NCI-H345 (cell line): ENCODE results near the gene KLHL4.
"Not testable (repeated sequence)": the region's sequence is repeated elsewhere in the genome, so short reads cannot be mapped to it uniquely, and the experiment has no call there.

ENCODE experiments used
- DNase-seq: peaks from one replicate; lab custom pipeline; 2025; lab: John Stamatoyannopoulos, UW

KLHL4 gene

DNA sequence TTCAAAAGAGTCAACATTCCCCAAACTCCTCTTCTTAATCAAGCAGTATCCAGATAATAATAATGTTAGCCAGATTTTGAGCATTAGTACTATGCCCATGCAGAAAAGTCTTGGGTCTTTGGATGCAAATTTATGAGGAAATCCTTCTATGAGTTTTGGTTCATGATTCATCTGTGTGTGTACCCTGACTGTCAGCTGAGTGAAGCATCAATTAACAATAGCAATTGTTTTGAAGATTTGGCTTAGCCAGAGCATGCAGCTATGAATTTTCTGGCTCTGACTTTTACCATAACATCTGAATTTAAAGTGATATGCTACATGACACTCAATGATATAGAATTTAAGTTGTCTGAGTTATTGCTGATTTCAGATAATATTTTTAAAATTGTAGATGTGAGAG lies 145.8 kb downstream of the KLHL4 start:
- no peak for DNase-seq

GRCh38 chrX:87664381-87664780 lies 146.8 kb downstream of the KLHL4 start:
- no peak for DNase-seq

- DNase-seq: no peak
Measured at GRCh38 chrX:87679849-87680248, 162.2 kb downstream of the KLHL4 start.

GRCh38 chrX:87687703-87688102 lies 170.1 kb downstream of the KLHL4 start:
- DNase-seq: no peak

DNA sequence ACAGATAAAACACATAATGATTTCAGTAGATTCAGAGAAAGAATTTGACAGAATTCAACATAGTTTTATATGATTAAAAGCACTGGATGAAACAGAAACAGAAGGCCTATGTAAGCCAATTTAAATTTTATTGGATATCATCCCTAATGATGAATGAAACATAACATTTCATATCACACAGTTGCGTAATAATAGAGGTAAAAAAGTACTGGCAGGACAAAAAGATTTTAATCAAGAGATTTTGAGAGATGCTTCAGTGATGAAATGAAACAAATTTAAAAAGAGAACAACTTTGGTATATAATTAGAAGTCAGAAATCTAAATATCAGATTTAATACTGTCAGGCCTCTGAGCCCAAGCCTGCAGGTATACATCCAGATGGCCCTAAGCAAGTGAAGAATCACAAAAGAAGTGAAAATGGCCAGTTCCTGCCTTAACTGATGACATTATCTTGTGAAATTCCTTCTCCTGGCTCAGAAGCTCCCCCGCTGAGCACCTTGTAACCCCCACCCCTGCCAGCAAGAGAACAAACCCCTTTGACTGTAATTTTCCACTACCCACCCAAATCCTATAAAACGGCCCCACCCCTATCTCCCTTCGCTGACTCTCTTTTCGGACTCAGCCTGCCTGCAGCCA lies 170.6 kb downstream of the KLHL4 start:
- DNase-seq: not testable (repeated sequence)

DNA sequence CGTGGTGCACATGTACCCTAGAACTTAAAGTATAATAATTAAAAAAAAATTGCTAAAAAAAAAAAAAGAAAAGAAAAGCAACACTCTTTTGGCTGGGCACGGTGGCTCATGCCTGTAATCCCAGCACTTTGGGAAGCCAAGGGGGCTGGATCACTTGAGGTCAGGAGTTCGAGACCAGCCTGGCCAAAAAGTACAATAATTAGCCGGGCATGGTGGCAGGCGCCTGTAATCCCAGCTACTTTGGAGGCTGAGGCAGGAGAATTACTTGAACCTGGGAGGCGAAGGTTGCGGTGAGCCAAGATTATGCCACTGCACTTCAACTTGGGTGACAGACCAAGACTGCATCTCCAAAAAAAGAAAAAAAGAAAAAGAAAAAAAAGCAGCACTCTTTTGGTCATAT lies 171.6 kb downstream of the KLHL4 start:
- DNase-seq: not testable (repeated sequence)

GRCh38 chrX:87693204-87693603 lies 175.6 kb downstream of the KLHL4 start:
- no peak for DNase-seq

GRCh38 chrX:87697409-87697808 lies 179.8 kb downstream of the KLHL4 start:
- DNase-seq: no peak

DNA sequence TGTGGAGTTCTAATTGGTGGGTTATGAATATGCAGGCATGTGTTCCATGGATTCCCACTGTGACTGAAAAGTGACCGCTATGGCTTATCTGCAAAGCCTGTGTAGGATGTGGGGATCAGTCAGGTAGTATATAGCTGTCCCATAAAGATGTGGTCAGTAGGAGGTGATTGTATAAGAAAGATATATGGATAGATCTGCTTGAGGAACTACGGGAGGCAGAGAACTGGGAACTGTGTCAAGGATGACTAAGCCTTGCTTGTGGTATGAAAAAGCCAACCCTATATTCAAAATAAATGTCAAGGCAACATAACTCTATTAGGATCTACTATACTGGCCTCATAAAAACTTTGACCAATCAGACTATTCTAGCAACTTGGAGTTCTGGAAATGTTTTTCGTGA lies 185.2 kb downstream of the KLHL4 start:
- no peak for DNase-seq

DNA sequence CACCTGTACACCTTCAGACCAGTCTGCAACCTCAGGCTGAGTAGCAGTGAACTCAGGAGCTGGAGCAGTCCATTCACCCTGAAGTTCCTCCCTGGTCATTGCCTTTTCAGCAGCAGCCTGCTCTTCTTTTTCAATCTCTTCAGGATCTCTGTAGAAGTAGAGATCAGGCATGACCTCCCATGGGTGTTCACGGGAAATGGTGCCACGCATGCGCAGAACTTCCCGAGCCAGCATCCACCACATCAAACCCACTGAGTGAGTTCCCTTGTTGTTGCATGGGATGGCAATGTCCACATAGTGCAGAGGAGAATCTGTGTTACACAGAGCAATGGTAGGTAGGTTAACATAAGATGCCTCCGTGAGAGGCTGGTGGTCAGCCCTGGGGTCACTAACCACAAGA lies 185.9 kb downstream of the KLHL4 start:
- not testable (repeated sequence) for DNase-seq

DNA sequence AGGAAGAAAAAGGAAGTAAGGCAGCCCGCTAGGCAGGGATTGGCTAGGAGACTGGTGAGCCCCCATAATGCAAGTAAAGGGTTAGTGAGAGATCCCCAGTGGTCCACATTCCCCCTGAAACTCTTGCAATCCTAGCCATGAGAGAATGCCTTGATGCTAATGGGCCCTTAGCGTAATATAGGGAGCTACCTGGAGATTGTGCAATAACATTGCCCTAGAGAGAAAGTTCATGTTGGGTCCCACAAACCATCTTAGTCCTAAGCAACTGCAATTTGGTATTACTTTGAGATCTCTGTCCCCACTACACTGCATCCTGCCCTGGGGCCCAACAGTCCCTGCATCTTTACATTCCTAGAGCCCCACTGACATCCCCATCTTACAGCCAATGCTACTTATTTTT lies 188.5 kb downstream of the KLHL4 start:
- DNase-seq: no peak

DNA sequence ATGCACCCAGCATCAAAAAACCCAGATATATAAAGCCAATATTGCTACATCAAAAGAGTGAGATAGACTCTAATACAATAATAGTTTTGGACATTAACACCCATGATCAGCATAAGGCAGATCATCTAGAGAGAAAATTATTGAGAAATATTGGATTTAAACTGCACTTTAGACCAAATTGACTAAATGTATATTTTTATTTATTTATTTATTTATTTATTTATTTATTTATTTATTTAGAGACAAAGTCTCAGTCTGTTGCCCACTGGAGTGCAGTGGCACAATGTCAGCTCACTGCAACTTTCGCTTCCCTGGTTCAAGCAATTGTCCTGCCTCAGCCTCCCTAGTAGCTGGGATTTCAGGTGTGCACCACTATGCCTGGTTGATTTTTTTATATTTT lies 193.0 kb downstream of the KLHL4 start:
- no peak for DNase-seq
